Iris pigment epithelial cell (primary cell): ENCODE data around the gene SNX8.

Experiments
- DNase-seq: peaks from one replicate; pipeline ENCODE4 v3.0.0-alpha.2; 2011; ENCODE audit warnings: low read depth

The SNX8 gene

DNA sequence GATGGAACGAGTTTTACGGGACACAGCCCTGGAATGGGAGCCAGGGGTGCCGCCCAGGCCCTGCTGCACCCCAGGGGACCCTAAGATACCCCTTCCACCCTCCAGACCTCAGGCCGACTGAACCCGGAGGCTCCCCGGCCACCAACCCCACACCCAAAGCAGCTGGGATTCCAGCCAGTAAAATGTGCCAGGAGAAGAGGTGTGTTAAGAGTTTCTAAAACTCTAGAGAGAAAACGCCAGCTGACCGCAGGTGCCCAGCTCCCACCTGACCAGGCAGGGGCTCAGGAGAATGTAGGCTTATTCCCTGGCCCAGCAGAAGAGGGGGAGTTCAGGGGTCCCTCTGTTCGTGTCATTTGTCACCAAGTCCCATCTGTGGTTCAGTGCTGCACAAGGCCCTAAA lies 54.8 kb downstream of the SNX8 start:
- DNase-seq = no peak

DNA sequence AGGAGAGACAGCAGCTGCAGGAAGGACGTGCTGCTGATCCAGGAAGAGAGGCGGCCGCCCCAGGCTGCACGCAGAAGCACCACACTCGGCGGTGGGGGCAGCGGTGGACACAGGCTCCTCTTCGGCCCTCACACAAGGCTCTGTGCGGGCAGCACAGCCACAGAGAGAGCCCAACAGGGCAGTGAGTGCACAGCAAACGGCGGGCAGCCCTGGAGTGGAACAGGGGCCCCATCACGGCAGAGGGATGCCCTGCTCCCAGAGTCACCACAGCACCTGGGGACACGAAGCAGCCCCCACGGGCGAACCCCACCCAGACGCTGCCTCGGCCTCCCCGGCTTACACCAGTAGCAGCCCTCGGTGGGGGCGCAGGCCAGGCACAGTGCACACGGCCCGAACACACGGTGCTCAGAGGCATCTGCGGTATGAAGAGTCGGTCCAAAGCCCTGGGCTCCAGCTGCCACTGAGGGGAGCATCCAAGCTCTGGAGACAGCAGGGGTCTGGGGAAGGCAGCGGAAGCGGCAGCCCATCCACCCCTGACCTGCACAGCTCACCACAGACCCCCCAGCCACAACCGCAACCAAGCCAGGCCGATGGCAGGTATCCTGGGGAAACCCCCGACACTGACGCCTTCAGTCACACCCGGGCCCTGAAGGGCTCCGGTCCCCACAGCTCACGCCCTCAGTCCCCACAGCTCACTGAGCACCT lies 55.4 kb downstream of the SNX8 start:
- no peak for DNase-seq

DNA sequence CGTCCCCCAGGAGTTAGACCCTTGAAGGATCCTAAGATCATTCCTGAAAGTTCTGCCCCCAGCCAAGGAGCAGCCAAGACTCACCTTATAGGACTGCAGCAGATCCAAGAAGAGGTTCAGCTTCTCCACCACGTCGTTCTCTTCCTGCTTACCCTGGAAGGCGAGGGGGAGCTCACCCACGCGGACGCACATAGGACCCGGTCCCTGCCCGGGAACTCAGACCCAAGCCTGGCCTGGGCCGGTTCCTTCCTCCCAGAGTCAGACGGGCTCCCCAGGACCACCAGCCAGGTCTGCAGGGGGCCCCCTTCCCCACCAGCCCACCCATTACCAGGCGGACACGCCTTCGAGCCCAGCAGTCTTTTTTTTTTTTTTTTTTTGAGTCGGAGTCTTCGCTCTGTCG lies 56.6 kb downstream of the SNX8 start:
- DNase-seq = no peak

DNA sequence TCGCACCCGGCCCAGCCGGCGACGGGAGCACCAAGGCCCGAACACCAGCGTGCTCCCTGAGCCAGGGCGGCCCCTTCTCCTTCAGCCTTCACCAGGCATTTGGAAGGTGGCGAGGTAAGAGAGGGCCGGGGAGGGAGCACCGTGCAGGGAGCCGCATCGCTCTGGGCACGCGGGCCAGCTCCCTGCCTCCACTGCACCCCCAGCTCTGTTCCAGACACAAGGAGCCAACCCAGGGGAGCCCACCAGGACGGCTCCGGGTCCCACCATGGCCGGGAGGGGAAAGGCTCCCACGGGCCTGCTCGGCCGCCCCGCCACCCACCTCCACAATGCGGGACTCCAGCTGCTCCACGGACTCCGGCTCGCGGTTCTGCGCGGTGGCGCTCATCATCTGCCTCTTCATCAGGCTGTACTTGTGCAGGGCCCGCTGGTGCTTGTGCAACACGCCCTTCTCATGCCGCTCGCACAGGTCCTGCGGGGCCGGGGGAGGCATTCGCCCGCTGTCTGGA lies 57.1 kb downstream of the SNX8 start:
- DNase-seq = no peak

DNA sequence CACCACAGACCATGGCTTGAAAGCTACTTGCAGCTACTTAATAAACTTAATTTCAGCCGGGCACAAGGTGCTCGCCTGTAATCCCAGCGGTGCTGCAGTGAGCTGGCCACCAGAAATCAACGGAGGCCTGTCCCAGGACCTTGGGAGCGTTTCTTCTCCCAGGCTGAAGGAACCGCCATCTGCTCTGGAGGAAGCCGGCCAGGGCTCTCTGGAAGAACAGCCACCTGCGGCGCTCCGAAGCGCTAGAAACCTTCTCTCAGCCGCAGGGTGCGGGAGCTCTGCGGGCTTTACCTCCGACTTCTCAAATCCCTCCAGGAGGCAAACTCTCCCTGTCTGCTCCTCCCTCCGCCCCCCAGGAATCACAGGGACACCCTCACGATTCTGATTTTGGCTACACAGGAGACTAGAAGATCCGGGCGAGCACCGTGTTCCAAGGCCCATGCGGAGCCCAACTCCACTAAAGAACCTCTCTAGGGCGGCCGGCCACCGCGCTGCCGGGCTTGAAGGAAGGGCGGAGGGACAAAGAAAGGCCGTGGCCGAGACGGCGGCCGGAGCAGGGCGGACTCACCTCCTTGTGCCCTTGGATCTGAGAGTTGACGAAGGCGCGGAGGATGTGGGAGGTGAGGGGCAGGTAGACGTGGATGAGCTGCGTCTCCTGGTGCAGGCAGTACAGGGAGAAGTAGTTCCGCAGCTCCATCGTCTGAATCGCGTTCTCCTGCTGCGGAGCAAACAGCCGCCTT lies 57.8 kb downstream of the SNX8 start:
- no peak for DNase-seq

DNA sequence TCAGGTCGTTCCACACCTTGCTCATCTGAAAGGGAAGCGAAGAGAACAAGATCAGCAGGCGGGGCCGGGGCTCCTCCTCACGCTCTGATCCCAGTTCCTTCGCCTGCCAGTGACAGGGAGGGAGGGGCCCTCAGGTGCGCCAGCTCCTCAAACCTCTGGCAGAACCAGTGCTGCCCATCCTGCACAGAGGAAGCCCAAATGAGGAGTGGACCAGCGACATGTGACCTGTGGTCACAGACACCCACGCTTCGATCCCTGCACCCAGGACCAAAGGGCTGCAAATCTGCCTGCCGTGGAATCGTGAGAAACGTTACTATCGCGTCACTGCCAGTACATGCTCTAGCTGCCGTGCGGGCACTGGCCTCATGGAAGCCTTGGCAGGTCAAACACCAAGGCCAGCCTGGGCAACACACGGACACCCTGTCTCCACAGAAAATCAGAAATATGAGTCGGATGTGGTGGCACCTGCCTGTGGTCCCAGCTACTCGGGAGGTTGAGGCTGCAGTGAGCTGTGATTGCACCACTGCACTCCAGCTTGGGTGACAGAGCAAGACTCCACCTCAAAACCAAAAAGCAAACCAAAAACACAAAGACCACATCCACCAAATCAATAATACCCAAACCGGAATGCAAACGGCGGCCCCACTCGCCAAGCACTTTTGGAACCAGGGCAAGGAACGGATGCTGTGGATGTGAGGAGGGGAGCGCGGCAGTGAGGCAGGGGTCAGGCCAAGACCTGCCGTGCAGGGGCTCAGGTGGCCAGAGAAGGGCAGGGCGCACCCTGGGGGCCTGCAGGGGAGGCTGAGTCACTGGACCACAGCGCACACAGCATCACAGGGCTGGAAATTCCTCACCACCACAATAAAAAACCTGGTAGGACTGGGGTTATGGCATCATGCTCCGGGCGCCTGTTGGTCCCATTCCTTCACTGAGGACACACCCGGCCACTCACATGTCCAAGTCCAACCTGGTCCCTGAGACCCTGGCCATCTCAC lies 58.8 kb downstream of the SNX8 start:
- DNase-seq = peak; percentile 30

DNA sequence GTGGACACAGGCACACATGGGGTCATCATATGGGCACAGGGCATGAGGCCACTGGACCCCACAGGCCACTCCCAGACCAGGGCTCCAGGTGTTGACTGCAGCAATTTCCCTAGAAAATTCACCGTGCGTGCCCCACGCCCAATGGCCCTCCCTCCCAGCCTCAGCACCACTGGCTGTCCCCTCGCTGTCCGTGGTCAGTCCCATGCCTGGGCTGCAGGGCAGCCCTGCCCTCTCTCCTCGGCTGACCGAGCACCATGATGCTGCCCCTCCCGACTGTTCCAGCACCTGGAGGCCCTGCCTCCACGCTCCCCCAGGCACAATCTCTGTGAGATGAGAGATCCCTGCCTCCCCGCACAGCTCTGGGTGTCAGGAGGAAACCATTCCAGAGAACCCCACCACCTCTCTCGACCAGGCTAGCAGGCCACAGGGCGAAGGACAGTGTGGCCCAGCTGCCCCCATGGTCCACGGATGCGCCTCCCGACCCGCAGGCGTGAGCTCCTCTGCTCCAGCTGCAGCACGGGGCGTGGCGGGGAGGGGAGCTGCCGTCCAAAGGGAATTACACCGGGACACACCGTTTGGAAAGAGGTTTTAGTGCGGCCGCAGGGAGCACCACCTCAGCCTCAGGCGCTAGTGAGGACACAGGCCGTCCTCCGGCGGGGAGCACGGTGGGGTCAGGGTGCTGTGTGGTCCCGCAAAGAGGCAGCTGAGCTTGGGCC lies 59.7 kb downstream of the SNX8 start:
- DNase-seq = no peak

DNA sequence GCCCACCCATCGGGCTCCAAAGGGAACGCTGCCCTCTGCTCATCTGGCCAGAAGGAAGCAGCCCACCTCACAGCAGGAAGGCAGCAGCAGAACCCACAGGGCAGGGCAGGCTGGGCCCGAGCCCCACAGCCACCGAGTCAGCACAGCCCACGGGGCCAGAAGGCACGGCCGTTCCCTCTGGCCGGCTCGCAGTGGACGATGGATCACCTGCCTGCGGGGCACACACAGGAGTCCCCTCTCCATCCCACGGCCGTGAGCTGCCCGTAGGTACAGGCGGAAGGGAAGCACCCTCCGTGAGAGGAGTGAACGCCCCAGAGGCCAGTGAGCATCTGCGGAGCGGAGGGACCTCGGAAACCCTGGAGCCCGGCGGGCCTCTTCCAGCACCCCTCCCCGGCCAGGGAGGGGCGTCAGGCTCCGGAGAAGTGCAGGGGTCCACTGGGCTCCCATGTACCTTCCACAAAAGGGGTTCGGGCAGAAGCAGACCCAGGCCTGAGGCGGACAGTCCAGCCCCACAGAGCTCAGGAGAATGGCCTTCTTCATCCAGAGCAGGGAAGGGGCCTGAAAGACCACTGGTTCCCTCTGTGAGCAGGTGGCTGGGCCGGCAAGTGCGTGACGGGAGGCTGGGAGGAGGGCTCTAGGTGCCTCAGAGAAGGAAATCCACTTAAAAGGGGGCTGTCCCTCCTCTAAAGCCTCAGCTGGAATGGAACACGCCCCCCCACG lies 60.6 kb downstream of the SNX8 start:
- no peak for DNase-seq

DNA sequence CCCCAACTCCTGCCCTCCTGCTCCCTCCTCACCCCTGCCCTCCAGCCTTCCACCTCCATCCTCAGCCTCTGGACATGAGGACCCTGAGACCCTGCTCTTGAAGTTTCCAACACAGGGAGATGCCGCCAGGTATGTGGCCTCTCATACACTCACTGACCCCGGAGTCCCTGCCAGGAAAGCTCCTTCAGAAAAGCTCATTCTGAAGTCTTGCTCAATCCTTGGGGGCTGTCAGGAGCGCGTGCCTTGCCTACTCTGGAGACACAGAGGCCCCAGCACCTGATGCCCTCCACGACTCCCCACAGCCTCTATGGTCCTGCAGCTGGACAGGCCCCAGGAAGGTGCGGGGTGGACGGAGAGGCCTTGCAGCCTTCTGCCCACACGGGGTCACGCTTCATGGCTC lies 61.2 kb downstream of the SNX8 start:
- peak; percentile 39 for DNase-seq

DNA sequence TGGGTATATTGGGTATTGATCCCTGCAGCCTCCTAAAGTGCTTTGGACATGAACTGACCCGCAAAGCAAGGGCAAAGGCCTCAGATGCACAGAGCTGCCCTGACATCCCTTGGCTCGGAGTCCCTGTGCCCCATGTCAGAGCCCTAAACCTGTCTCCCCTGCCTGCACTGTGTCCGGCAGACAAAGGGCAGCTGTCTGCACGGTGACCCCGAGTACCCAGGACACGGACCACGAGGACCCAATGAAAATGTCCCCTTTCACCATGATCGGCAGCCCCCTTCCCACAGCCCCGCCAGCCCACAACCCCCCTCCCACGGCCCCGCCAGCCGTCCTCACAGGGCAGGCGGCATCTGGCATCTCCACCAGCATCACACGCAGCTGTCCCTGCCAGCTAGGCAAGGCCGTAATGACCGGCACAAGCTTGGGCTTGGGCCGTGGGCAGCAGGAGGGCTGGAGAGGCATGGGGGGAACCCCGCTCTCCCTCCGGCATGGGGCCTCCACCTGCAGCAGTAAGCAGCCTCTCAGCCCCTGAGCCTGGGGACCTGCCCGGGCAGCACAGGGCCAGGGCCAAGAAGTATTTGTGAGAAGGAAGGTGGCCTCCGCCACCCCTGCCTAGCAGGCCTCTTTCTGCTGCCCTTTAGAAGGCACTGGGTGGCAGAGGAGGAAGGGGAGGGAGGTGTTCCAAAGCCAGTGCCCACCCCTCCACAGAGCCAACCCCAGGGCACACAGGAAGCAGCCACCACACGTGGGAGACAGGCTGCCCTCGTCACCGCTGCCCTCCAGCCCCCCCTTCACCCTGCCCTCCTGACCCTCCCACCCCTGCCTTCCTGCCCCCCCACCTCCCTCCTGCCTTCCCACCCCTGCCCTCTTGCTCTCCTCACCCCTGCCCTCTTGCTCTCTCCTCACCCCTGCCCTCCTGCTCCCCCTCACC lies 62.1 kb downstream of the SNX8 start:
- no peak for DNase-seq

DNA sequence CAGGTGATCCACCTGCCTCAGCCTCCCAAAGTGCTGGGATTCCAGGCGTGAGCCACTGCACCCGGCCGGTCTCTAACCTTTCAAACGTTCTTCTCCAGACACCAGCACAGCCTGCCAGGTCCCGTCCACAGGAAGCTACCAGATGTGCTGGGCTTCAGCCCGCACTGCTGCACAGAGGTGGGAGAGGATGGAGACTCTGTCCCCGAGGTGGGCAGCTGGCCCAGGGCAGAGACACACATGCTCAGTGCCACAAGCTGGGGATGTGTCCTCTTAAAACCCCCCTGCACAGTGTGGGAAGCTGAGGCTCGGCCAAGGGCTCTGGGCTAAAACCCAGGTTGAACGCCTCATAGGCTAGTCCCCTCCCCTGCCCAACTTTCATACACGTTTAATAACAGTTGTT lies 62.9 kb downstream of the SNX8 start:
- DNase-seq = no peak

DNA sequence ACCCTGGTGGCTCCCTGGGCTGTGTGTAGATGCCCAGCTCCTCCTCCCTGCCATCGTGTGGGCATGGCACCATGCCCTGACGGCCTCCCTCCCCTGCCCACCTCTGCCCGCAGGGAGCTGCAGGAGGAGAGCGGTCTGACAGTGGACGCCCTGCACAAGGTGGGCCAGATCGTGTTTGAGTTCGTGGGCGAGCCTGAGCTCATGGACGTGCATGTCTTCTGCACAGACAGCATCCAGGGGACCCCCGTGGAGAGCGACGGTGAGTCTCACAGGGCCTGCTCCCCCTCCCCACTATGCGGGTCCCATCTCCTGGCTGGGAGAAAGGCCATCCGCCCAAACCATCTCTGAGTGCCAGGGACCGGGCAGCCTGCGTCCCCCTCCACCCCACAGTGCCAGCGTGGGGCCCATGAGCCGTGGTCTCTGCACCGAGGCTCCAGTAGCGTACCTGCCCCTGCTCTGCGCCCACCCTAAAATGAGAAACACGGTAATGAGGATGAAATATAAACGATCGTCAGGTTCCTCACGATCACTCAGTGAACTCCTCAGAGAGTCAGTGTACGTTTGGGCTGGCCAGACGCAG lies 64.4 kb downstream of the SNX8 start:
- DNase-seq = no peak

DNA sequence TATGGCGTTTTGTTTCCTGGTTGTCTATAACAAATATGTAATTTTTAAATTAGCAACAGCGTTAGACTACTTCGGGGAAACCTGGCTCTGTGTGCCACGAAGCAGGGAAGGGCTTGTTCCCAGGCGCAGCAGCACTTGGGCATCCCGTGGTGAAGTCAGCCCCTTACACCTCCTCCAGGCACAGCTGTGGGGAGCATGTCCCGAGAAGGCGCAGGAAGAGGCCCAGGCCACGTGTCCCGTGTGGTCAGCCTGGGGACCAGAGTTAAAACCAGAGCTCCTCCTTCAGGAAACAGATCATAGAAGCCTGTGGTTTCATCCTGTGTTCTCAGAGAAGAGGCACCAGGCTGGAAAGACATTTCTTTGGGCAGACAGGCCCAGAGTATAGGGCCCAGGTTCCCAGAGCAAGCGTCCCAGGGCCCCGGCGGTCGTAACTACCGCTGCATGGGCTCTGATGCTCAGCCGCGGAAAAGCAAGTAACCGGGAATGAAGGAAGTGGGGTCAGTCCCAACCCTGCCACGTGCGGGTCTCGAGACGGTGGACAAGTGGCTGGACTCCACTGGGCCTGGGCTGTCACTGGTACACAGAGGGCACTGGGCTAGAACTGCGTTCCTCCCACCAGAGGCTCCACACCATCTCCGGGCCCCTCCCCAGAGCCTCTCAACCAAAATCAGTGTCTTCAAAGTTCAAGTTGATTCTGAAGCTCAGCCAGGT lies 65.1 kb downstream of the SNX8 start:
- DNase-seq = peak; percentile 98

DNA sequence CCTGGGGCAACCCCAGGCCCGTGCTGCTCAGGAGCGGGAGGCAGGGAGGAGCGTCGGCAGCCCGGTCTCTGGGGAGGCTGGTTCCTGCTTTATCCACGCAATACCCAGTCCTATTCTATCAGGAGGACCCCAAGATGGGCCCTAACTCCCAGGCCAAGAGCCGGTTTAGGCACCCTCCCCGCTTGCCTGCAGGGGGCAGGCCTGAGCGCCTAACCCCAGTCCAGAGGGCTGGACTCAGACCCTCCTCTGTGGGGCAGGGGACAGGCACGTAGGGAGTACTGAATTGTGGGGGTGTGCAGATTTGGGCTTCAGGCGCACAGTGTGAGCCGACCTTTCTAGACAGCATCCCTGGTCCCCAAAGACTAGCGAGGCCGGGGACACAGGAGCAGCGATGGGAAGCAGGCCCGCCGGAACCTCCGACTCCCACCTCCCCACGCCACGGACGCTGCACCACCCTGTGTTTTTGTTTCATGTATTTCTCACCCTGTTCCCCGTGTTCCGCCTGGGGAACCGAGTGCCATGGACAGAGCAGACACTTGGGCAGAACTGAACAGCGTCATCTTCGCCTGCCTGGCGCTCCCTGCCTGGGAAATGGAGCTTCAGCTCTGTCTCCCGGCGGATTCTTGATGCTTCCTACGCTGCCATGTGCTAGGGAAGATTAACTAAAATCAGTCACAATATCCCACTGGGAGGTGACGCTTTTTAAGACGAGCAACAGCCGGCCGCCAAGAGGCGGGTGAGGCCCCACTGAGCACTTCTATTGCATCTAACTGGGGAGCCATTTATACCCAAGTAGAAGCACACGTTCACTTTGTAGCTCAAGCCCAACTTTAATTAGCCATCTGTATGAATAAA lies 66.9 kb downstream of the SNX8 start:
- peak; percentile 17 for DNase-seq

DNA sequence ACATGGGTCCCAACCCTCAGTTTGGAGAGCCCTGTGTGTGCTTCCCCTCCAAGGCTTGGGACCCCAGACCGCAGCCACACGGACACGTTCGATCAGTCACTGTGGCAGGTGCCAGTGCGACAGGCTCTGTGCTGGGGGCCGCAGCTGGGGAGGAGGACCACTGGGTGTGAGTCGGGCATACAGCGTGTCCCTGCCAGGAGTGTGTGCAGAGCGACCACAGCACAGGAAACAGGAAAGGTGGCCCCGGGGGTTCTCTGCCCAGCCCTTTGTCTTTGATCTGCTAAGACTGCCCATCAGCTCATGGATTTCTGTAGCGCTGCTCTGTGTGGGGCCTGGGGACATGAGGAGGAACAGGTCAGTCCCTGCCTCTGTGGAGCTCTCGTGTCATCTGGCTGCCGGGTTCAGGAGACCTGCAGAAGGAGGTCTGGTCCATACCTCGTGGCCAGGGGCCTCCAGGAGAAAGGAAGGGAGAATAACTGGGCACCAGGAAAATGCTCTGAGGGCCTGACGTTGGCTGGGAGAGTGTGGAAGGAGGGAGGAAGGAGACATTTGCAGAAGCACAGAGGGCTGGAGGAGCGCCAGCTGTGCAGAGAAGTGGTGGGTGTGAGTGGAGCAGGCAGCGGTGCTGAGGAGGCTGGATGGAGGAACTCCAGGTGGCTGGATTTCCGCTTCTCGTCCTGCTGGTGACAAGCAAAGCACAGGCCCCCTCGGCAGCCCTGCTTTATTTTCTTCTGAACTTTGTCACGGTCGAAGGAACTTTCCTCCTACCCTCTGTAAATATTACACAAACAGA lies 68.2 kb downstream of the SNX8 start:
- peak; percentile 23 for DNase-seq

DNA sequence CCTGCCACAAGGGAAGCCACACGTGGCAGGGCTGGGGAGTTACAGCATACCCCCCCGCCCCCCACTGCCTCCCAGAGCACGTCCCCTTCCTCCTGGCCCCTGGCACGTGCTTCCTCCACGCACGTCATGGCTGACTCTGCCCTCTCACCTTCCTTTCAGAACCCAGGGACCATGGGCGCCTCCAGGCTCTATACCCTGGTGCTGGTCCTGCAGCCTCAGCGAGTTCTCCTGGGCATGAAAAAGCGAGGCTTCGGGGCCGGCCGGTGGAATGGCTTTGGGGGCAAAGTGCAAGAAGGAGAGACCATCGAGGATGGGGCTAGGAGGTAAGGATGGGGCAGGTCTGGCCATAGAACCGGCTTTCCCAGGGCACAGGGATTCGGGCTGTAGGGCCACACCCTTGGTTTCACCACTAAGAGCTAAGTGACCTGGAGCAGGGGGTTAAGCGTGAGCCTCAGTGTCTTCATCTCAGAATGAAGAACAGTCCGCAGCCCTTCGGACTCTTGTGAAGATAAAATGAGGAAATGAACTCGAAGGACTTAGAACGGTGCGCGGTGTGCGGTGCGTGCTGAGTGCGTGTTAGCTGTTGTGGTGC lies 69.7 kb downstream of the SNX8 start:
- no peak for DNase-seq

DNA sequence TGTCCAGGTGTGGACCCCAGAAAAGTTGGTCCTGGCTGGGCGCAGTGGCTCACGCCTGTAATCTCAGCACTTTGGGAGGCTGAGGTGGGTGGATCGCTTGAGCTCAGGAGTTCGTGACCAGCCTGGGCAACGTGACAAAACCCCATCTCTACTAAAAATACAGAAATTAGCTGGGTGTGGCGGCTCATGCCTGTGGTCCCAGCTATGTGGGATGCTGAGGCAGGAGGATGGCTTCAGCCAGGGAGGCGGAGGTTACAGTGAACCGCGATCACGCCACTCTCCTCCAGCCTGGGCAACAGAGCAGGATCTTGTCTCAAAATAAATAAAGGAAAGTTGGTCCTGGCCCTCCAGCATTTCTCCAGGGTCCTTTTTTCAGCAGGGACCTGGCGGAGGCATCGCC lies 70.8 kb downstream of the SNX8 start:
- DNase-seq = no peak
